Measurements from ENCODE around the gene PKP4.

DNA sequence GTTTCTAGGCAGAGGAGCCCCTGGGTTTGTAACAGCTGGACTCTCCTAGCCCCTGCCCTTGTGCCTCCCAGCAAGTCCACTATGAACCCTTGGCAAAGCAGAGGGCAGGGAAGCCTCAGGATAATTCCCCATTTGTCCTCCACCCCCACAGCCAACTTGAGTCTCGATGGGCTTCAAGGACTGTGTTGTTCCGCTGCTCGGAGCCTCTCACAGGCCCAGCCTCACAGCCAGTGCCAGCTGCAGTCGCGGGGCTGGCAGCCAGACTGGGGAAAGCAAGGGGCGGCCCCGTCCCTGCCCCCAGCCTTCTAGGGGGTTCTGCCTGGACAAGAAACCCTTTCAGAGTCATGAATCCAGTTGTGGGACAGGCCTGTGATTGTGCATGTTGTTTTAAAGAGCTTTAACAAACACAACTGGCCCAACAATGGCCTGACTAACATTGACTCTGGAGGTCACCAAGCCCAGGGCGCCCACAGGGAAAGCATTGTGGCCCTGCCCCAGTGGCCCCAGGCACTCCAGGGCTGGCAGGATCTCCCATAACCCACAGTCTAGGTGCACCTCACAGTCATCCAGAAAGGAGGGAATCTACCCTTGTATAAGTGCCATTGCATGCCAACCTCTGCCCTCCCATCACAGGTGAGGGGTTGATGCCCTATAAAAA, 266.6 kb downstream of the PKP4 start:
- no peak for TF ChIP-seq CTCF (conservative IDR thresholded peaks at IDR 0.05)
- TF ChIP-seq EZH2 (IDR thresholded peaks at IDR 0.05; ENCODE audit: low read depth) = no peak

All from PC-9 (cell line).